Prostate gland (tissue), 2 donors: ENCODE data around the gene SCLT1.

Source experiments
- CTCF ChIP-seq, 4 experiments: fragments of 200-600 bp in 2 of 4; fragments of 450-650 bp in 2 of 4; sonication (generic) in 2 of 4; IDR thresholded peaks; 1 replicate in 3 of 4; 2 replicates in 1 of 4; pipeline ENCODE4 v1.5.1; 2016 to 2019; ENCODE audit warnings: antibody characterized with exemption in 4 of 4, mild to moderate bottlenecking in 2 of 4, moderate library complexity in 2 of 4
- POLR2A ChIP-seq: fragments of 450-650 bp; IDR thresholded peaks from one replicate; pipeline ENCODE4 v1.6.1; 2016; ENCODE audit warnings: antibody characterized with exemption, mild to moderate bottlenecking
- POLR2AphosphoS5 ChIP-seq: sonication (generic); formaldehyde crosslinking; IDR thresholded peaks from one replicate; pipeline ENCODE4 v1.6.1; 2017; ENCODE audit warnings: antibody characterized with exemption

- TF ChIP-seq POLR2AphosphoS5 (no peak), CTCF (IDR thresholded peaks at IDR 0.05) (no peak), POLR2A (no peak)
Measured at GRCh38 chr4:128946916-128947315, 146.4 kb downstream of the SCLT1 start.
